ENCODE measurements around the gene LRRTM4. TPM values are rescaled to one million over a fixed set of nuclear protein-coding genes. Genes with fewer than 3 reads are reported as not detected.

LRRTM4 gene
- polyA plus RNA-seq, 2 of the 4 experiments (the other 2 are of a cell fraction): 0.03 TPM; not detected in 1

DNA sequence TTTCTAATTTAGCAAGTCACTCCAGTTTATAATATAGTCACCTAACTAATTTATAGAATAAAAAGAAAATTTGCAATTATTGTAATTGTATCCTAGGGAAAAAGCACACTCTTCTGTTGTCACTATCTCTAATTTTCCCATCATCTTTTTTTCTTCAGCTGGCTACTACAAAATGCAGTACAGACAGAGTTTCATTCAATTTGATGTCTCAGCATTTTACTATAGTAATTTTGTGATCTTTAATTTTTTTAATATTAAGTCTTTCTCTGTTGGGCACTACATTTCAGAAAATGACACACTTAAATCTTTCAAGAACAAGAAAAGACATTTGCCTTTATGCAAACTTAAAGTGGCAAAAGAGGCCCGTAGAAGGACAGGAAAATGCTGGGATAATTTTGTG, 118.0 kb downstream of the LRRTM4 start:
- TF ChIP-seq MAFK (IDR thresholded peaks at IDR 0.05; ENCODE audit: partially characterized antibody): peak; percentile 65
- no peak for TF ChIP-seq CHD2 (IDR thresholded peaks at IDR 0.05; ENCODE audit: low read length, partially characterized antibody)
- TF ChIP-seq HDAC2 (IDR thresholded peaks at IDR 0.05): no peak
- no peak for TF ChIP-seq KDM1A (IDR thresholded peaks at IDR 0.05; ENCODE audit: low read depth)
- ATAC-seq (no peak), DNase-seq (ENCODE audit: low read depth in 1 of 2, low spot score in 1 of 2) (no peak), FAIRE-seq (no peak)
- H3K9me3 ChIP-seq: peaks cover 2% of the 10 kb centered on the region; the same call in 1 of the 3 replicates
- no peaks in the 10 kb centered on the region for H3K4me1 ChIP-seq
- no peak overlapping the region for H3K27ac ChIP-seq
- 2% methylated on average over 1 of the region's 1 CpG for WGBS (ENCODE audit: missing lambda C conversion rate)
- no peak overlapping the region for H3K4me3 ChIP-seq
- ChIA-PET POLR2A (no interaction called here), CTCF (no interaction called here)
- no peak overlapping the region for H3K4me2 ChIP-seq

DNA sequence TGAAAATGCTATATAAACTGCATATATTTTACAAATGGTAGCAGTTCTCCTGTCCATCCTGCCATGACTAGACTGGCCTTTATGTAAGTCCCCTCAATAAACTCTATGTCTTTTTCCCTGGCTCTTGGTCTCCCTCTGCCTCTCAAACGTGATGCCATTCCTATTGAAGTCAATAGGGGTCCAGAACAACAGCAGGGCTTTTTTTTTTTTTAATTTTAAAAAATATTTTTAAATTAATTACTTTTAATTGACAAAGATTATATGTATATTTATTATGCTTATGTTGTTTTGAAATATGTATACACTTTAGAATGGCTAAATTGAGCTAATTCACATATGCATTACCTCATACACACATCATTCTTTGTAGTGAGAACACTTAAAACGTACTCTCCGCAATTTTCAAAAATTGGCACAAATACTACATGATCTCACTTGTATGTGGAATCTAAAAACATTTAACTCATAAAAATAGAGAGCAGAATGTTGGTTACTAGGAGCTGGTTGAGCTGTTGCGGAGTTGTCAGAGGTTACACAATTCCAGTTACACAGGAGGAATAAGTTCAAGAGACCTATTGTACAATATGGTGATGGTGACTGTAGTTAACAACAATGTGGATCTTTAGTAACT, 123.1 kb downstream of the LRRTM4 start:
- POLR2A ChIA-PET: no interaction called here
- ATAC-seq (no peak), FAIRE-seq (no peak), DNase-seq (ENCODE audit: low read depth in 1 of 2, low spot score in 1 of 2) (no peak)
- Histone ChIP-seq H3K4me1 (no peaks in the 10 kb centered on the region), H3K9me3 (peaks cover 2% of the 10 kb centered on the region; the same call in 2 of the 3 replicates), H3K4me3 (no peak overlapping the region), H3K27ac (no peak overlapping the region), H3K4me2 (no peak overlapping the region)
- CTCF ChIA-PET: no interaction called here
- WGBS (ENCODE audit: missing lambda C conversion rate): 11% methylated on average over 4 of the region's 4 CpGs
- TF ChIP-seq MAFK (IDR thresholded peaks at IDR 0.05; ENCODE audit: partially characterized antibody) (no peak), SREBF2 (IDR thresholded peaks at IDR 0.05) (no peak), HOXB5 (CRISPR knock-in tag; IDR thresholded peaks at IDR 0.05) (no peak), KDM1A (IDR thresholded peaks at IDR 0.05; ENCODE audit: low read depth) (no peak), NFE2L2 (conservative IDR thresholded peaks at IDR 0.05; ENCODE audit: low read length) (no peak)
- TF ChIP-seq, protein P1, sequence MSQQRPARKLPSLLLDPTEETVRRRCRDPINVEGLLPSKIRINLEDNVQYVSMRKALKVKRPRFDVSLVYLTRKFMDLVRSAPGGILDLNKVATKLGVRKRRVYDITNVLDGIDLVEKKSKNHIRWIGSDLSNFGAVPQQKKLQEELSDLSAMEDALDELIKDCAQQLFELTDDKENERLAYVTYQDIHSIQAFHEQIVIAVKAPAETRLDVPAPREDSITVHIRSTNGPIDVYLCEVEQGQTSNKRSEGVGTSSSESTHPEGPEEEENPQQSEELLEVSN (IDR thresholded peaks at IDR 0.05; ENCODE audit: borderline replicate concordance, low read depth): no peak
- TF ChIP-seq, protein P2, sequence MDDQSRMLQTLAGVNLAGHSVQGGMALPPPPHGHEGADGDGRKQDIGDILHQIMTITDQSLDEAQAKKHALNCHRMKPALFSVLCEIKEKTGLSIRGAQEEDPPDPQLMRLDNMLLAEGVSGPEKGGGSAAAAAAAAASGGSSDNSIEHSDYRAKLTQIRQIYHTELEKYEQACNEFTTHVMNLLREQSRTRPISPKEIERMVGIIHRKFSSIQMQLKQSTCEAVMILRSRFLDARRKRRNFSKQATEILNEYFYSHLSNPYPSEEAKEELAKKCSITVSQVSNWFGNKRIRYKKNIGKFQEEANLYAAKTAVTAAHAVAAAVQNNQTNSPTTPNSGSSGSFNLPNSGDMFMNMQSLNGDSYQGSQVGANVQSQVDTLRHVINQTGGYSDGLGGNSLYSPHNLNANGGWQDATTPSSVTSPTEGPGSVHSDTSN (IDR thresholded peaks at IDR 0.05): no peak
- TF ChIP-seq, protein P3, sequence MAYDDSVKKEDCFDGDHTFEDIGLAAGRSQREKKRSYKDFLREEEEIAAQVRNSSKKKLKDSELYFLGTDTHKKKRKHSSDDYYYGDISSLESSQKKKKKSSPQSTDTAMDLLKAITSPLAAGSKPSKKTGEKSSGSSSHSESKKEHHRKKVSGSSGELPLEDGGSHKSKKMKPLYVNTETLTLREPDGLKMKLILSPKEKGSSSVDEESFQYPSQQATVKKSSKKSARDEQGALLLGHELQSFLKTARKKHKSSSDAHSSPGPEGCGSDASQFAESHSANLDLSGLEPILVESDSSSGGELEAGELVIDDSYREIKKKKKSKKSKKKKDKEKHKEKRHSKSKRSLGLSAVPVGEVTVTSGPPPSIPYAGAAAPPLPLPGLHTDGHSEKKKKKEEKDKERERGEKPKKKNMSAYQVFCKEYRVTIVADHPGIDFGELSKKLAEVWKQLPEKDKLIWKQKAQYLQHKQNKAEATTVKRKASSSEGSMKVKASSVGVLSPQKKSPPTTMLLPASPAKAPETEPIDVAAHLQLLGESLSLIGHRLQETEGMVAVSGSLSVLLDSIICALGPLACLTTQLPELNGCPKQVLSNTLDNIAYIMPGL (CRISPR knock-in tag; IDR thresholded peaks at IDR 0.05; ENCODE audit: borderline replicate concordance): no peak

DNA sequence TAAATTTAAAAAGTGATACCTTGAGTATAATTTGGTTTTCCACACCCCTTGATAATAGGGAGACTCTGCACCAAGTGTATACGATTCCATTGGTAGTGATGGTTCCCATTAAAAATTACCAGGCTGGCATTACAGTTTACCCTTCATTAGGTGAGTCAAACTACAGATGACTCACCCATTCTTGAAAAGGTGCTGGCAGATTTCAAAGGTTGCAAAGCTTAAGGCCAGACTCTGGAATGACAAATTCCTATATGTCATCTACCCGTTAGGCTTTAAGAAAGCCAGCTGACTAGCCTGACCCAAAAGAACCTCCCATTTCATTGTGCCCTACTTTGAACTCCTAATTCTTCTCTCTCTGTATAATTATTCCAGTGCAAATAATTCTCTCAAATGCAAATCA, 124.4 kb downstream of the LRRTM4 start:
- DNase-seq (ENCODE audit: low read depth in 1 of 2, low spot score in 1 of 2) (no peak), ATAC-seq (no peak), FAIRE-seq (no peak)
- POLR2A ChIA-PET: no interaction called here
- TF ChIP-seq FOSL2 (IDR thresholded peaks at IDR 0.05) (no peak), FOSL2 (CRISPR knock-in tag; IDR thresholded peaks at IDR 0.05) (peak; percentile 25; the same call in 1 of the 2 replicates), POLR2AphosphoS2 (conservative IDR thresholded peaks at IDR 0.05; ENCODE audit: low read length) (no peak)
- Histone ChIP-seq H3K27ac (no peak overlapping the region), H3K9me3 (peaks cover 2% of the 10 kb centered on the region; the same call in 2 of the 3 replicates), H3K4me1 (no peaks in the 10 kb centered on the region), H3K4me2 (no peak overlapping the region), H3K4me3 (no peak overlapping the region)
- CTCF ChIA-PET: no interaction called here
- whole genome bisulfite sequencing (ENCODE audit: missing lambda C conversion rate): 2% methylated on average over 2 of the region's 2 CpGs

DNA sequence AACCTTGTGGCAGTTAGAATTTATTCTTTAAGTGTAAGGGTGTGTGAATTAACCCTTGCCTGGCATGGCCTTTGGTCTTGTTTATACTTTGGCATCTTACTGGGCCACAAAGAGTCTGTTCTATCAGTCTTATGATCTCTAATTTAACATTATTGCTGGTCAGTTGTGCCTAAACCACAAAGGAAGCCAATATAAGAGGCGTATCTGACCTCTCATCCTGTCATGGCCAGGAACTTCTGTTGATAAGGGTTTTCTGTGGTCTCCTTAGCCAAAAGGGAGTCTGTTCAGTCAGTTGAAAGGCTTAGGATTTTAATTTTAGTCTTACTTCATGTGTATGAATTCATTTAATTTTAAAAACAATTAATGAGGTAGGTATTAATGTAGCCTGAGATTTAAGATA, 127.2 kb downstream of the LRRTM4 start:
- H3K4me1 ChIP-seq: no peaks in the 10 kb centered on the region
- POLR2A ChIA-PET: no interaction called here
- CTCF ChIA-PET: no interaction called here
- no peaks in the 10 kb centered on the region; the same call in 1 of the 3 replicates for H3K9me3 ChIP-seq
- FAIRE-seq: no peak
- H3K4me2 ChIP-seq: no peak overlapping the region
- H3K27ac ChIP-seq: no peak overlapping the region
- 16% methylated on average over 1 of the region's 1 CpG for WGBS (ENCODE audit: missing lambda C conversion rate)
- no peak for ATAC-seq
- TF ChIP-seq, protein P3 (CRISPR knock-in tag; IDR thresholded peaks at IDR 0.05; ENCODE audit: borderline replicate concordance): no peak
- DNase-seq (ENCODE audit: low read depth in 1 of 2, low spot score in 1 of 2): no peak
- no peak overlapping the region for H3K4me3 ChIP-seq
